Measurements from ENCODE around the gene RAB8A.

The RAB8A gene

DNA sequence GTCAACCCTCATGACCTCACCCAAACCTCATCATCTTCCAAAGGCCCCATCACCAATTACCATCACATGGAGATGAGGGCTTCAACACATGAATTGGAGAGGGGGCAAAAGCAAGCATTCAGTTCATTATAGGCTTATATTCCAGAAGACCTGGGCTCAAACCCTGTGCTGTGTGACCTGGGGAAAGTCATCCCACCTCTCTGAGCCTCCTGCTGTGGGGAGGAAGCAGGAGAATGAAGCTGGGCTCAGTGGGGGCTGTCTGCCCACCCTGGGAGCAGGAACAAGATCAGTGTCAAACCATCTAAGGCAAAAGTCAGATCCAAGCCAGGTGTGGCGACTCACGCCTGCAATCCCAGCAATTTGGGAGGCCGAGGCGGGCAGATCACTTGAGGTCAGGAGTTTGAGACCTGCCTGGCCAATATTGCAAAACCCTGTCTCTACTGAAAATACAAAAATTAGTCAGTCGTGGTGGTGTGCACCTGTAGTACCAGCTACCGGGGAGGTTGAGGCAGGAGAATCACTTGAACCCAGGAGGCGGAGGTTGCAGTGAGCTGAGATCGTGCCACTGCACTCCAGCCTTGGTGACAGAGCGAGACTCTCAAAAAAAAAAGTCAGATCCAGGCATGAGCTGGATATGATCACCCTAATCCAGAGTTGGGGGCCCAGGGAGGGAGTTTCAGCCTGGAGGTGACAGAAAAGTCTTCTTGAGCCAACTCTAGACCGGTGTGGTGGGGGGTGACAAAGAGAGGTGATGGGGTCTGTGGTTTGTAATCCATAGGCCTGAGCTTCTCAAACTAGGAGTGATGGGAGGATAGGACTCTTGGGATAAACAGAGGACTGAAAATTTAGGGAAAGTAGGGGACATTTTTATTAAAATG lies 37.0 kb upstream of the RAB8A start:
- H3K9me3 ChIP-seq (ENCODE audit: low read length): no peaks in the 10 kb centered on the region
- no peak overlapping the region for H3K4me2 ChIP-seq (ENCODE audit: low read length)
- no peaks in the 10 kb centered on the region for H3K36me3 ChIP-seq (ENCODE audit: insufficient read depth, low read length)
- no peaks in the 10 kb centered on the region for H4K20me1 ChIP-seq (ENCODE audit: insufficient read depth, low read length)
- H3F3A ChIP-seq (ENCODE audit: insufficient read depth, low read length): peaks cover 6% of the 10 kb centered on the region; the same call in 1 of the 2 replicates
- no peaks in the 10 kb centered on the region for H3K79me2 ChIP-seq (ENCODE audit: insufficient read depth, low read length)
- no peaks in the 10 kb centered on the region for H3K9me2 ChIP-seq (ENCODE audit: low read depth, low read length)
- H3K27ac ChIP-seq (ENCODE audit: low read depth, low read length, poor library complexity, severe bottlenecking): no peak overlapping the region
- no peaks in the 10 kb centered on the region for H3K27me3 ChIP-seq (ENCODE audit: insufficient read depth, low read length)
- H3K4me3 ChIP-seq (ENCODE audit: low read depth, low read length, poor library complexity, severe bottlenecking): no peak overlapping the region
- no peak overlapping the region for H3K9ac ChIP-seq (ENCODE audit: low read length)
- peaks cover 41% of the 10 kb centered on the region for H3K4me1 ChIP-seq (ENCODE audit: insufficient read depth, low read length, severe bottlenecking)
- TF ChIP-seq CTCF (IDR thresholded peaks at IDR 0.05; ENCODE audit: low read length) (no peak), EZH2 (IDR thresholded peaks at IDR 0.05; ENCODE audit: borderline replicate concordance, low read length) (no peak)
- H2AFZ ChIP-seq (ENCODE audit: low read length): no peak overlapping the region

- peak overlapping the region; percentile 69 for H3K4me2 ChIP-seq (ENCODE audit: low read length)
- no peaks in the 10 kb centered on the region for H3K79me2 ChIP-seq (ENCODE audit: insufficient read depth, low read length)
- TF ChIP-seq EZH2 (IDR thresholded peaks at IDR 0.05; ENCODE audit: borderline replicate concordance, low read length) (no peak), CTCF (IDR thresholded peaks at IDR 0.05; ENCODE audit: low read length) (no peak)
- peaks cover 6% of the 10 kb centered on the region; the same call in 1 of the 2 replicates for H3F3A ChIP-seq (ENCODE audit: insufficient read depth, low read length)
- no peaks in the 10 kb centered on the region for H3K9me2 ChIP-seq (ENCODE audit: low read depth, low read length)
- H3K4me3 ChIP-seq (ENCODE audit: low read depth, low read length, poor library complexity, severe bottlenecking): peak overlapping the region; percentile 61
- H3K27me3 ChIP-seq (ENCODE audit: insufficient read depth, low read length): no peaks in the 10 kb centered on the region
- H4K20me1 ChIP-seq (ENCODE audit: insufficient read depth, low read length): no peaks in the 10 kb centered on the region
- no peaks in the 10 kb centered on the region for H3K9me3 ChIP-seq (ENCODE audit: low read length)
- peak overlapping the region; percentile 61; the same call in 1 of the 2 replicates for H3K9ac ChIP-seq (ENCODE audit: low read length)
- peaks cover 33% of the 10 kb centered on the region for H3K4me1 ChIP-seq (ENCODE audit: insufficient read depth, low read length, severe bottlenecking)
- no peaks in the 10 kb centered on the region for H3K36me3 ChIP-seq (ENCODE audit: insufficient read depth, low read length)
- H3K27ac ChIP-seq (ENCODE audit: low read depth, low read length, poor library complexity, severe bottlenecking): no peak overlapping the region
- no peak overlapping the region for H2AFZ ChIP-seq (ENCODE audit: low read length)
These were observed 36.1 kb upstream of the RAB8A start for GRCh38 chr19:16075430-16076153.

- no peak within 1 kb of the TSS for H2AFZ ChIP-seq (ENCODE audit: low read length)
- no peaks in the 10 kb centered on the region for H3K27me3 ChIP-seq (ENCODE audit: insufficient read depth, low read length)
- H3K9ac ChIP-seq (ENCODE audit: low read length): peak within 1 kb of the TSS; percentile 61
- H3F3A ChIP-seq (ENCODE audit: insufficient read depth, low read length): peaks cover 6% of the 10 kb centered on the region; the same call in 1 of the 2 replicates
- H3K36me3 ChIP-seq (ENCODE audit: insufficient read depth, low read length): no peaks in the 10 kb centered on the region
- H3K9me2 ChIP-seq (ENCODE audit: low read depth, low read length): no peaks in the 10 kb centered on the region
- H3K4me3 ChIP-seq (ENCODE audit: low read depth, low read length, poor library complexity, severe bottlenecking): peak within 1 kb of the TSS; percentile 61
- H3K4me1 ChIP-seq (ENCODE audit: insufficient read depth, low read length, severe bottlenecking): peaks cover 29% of the 10 kb centered on the region
- H4K20me1 ChIP-seq (ENCODE audit: insufficient read depth, low read length): no peaks in the 10 kb centered on the region
- no peaks in the 10 kb centered on the region for H3K79me2 ChIP-seq (ENCODE audit: insufficient read depth, low read length)
- peak within 1 kb of the TSS; percentile 69 for H3K4me2 ChIP-seq (ENCODE audit: low read length)
- H3K27ac ChIP-seq (ENCODE audit: low read depth, low read length, poor library complexity, severe bottlenecking): peak within 1 kb of the TSS; percentile 84
- no peak for TF ChIP-seq EZH2 (IDR thresholded peaks at IDR 0.05; ENCODE audit: borderline replicate concordance, low read length)
- TF ChIP-seq CTCF (IDR thresholded peaks at IDR 0.05; ENCODE audit: low read length): no peak
- H3K9me3 ChIP-seq (ENCODE audit: low read length): no peaks in the 10 kb centered on the region
These were observed 35.3 kb upstream of the RAB8A start, which contains the start of gene TPM4 for GRCh38 chr19:16076154-16076957. TSS of gene TPM4 (plus strand) at chr19:16076495. CDS start at chr19:16076566, 71 bp downstream.
